Activated CD4-positive, CD25-positive, alpha-beta regulatory T cell treated with anti-CD3 and anti-CD28 coated beads, Interleukin-2, amount 50 U/mL, for 24 hours (primary cell): Measurements from ENCODE around the gene ISOC2.

Experiments used
- ATAC-seq, 2 donors: fragments of 150-1000 bp; cut with Tn5 transposase; one replicate each; pipeline ENCODE4 v1.10.0; 2021; ENCODE audit warnings: mild to moderate bottlenecking in 1 of 2, moderate library complexity in 1 of 2

Gene ISOC2

DNA sequence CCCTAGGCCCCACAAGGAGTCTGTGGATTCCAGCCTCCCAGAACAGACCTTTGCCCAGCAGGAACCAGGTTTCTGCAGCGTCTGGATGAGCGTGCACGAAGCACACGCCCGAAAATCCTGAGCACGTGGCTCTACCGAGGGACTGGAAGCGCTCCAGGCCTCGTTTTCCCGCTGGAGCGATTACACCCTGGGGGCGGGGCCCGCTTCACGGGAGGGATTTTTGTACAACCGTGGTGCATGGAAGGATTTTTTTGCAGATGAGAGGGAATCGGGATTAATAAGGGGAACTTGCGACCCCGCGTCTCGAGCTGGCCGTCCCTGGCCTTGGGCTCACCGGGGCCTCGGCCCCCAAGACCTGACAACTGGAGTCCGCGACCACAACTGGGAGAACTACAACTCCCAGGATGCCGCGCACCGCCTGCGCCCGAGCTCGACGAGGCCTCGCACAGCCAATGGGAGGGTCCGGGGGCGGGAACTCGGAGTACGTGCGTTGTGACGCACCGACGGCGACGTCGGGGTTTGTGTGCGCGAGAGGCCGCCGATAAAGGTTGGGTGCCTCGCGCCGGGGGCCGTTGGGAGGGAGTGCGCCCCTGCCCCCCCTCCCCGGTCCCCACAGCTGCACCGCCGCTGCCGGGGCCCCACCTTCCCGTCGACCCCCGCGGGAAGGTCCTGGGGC lies 14.8 kb upstream of the ISOC2 start, which contains the start of gene ZNF628:
Gene ZNF628, plus strand, starts transcription at position 518 of the 676 bp plus-strand sequence. CDS start 3,294 bp downstream, outside the sequence.
- peak; percentile 97 to 98 for ATAC-seq

GRCh38 chr19:55474269-55475265 lies 13.1 kb upstream of the ISOC2 start:
- no peak for ATAC-seq

DNA sequence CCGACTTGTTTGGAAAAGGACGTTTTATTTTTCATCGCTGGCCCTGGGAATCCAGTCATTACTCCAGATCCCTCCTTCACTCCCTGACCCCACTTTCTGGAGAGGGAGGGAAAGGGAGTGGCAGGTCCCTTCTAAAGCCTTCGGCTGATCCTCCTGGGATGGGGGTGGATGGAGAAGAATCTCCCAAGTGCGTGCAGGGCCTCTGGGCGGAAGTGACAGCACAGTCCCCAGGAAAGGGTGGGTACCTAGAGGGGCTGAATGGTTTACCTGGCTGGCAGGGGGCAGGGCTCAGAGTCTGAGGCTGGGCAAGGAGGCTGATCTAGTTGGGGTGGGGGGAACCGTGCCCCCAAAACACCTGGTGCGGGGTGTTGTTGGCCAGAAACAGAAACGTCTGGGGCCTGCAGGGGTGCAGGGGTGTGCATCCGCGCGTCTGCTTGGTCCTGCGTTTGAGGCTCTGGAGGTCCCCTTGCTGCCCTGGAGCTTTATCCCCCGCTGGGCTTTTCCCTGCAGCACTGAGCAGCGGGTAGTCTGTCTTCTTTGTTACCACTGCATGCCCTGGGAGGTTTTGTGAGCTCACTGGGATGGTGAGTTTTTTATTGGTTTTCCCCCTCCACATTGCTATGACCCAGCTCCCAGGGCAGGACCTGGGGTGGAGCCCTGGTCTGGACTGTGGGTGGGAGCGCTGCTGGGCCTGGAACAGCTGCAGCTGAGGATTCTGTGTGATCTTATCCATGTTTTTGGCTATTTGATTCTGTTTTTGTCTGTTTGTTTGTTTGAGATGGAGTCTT lies 12.0 kb upstream of the ISOC2 start:
- ATAC-seq = no peak

DNA sequence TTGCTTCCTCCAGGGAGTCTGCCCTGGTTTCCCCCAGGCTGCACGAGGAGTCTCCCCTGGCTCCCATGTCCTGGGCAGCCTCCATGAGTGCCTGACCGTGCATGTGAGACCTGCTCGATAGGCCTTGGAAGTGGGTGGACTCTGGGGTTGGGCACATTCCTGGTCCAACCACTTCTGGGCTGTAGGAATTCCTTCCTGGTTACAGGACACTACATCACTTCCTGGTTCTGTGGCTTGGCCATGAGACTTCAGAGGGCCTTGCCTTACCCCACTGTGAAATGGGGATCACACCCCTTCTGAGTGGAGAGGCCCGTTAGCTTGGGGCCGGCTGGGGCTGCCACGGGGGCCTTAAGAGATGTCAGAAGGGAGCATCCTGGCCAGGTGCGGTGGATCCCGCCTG lies 11.0 kb upstream of the ISOC2 start:
- no peak for ATAC-seq

GRCh38 chr19:55471266-55471665 lies 9.8 kb upstream of the ISOC2 start:
- no peak for ATAC-seq

DNA sequence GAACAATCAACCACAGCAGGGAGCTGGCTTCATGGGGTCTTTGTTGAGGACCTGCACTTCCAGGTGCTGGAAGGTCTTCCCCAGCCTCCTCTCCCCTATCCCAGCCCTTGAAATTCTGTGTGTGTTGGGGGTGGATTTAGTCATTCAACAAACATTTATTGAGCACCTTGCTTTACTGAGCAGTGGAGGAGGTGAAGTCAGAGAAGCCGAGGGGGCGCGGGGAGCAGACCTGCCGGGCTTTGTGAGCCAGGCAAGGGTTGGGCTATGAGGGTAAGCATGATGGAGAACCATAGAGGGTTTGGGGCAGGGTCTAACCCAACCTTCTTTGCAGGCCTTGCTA lies 6.6 kb upstream of the ISOC2 start:
- no peak for ATAC-seq

- ATAC-seq = peak; percentile 80 to 86
Observed at GRCh38 chr19:55467236-55468053, 6.0 kb upstream of the ISOC2 start.

- no peak for ATAC-seq
Observed at GRCh38 chr19:55466241-55466614, 4.8 kb upstream of the ISOC2 start.

- ATAC-seq = no peak
Observed at GRCh38 chr19:55465460-55466240, 4.2 kb upstream of the ISOC2 start.

GRCh38 chr19:55464662-55465054 lies 3.2 kb upstream of the ISOC2 start, which contains the start of gene C19orf85:
C19orf85 (minus strand) TSS chr19:55464751; CDS start chr19:55464554, 197 bp downstream.
- ATAC-seq = no peak

DNA sequence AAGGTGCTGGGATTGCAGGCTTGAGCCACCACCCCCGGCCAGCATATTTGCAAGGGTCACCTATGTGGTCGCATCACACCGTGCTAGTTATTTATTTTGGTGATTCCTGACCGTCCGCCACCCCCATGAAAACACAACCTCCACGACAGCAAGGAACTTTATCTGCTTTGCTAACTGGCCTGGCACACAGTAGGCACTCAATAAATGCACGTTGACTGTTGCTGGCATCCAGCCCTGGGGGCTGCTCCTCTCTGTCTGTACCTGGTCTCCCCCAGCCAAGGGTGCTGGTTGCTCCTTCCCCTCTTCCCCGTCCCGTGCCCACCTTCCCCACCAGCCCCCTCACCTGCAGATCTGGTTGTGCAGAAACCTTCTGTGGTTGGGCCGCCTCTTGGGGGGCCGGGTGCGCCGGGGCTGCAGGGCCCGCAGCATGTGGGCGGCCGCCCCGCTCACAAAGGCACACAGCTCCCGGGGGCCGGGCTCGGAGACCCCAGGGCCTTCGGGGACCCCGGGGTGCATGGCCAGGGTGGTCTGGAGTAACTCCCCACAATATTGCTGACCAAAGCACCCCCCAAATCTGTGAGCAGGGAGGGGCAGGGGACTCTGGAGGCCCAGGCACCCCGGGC lies 2.7 kb upstream of the ISOC2 start:
- no peak for ATAC-seq

GRCh38 chr19:55463583-55464031 lies 2.2 kb upstream of the ISOC2 start:
- no peak for ATAC-seq

DNA sequence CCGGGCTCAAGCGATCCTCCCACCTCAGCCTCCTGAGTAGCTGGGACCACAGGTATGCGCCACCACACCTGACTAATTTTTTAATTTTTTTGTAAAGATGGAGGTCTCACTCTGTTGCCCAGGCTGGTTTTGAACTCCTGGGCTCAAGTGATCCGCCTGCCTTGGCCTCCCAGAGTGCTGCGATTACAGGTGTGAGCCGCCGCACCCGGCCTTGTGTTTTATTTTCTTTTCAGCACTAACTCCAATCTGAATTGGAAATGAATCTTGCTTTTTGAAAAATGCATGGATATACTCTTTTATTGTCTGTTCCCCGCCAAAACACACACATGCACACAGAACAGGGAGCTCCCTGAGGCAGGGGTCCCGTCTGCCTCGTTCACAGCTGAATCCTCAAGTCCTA lies 1.3 kb upstream of the ISOC2 start:
- no peak for ATAC-seq

GRCh38 chr19:55461974-55462626 lies 658 bp upstream of the ISOC2 start:
- ATAC-seq = no peak

GRCh38 chr19:55460670-55461258 lies 678 bp downstream of the ISOC2 start:
- ATAC-seq = no peak

DNA sequence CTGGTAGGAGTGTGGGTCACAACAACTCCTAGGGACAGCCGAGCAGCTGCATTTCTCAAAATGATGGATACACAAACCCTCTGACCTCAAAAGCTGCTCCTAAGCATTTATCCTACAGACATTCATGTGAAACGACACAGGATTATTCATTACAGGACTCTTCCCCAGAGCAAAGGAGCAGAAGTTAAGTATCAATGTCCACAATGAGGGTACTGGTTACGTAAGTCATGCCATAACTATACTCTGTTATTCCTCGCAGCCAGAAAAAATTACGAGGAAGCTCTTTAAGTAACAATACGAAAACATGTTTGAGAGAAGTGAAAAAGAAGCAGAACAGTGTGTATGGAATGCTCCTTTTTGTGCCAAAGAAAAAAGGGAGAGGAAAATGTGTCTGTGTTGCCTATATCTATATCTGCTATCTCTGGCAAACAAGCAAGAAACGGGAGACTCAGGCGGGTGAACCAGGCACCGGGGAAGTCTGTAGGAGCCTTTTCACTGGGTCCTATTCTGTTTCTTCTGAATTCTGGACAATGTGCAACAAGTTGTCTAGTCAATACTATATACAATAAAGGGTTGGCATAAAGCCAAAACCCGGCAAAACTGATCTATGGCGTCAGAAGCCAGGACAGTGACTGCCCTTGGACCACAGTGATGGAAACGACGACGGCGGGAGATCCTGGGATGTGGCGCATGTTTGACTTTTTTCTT lies 1.3 kb downstream of the ISOC2 start:
- no peak for ATAC-seq

- no peak for ATAC-seq
Observed at GRCh38 chr19:55459551-55459949, 1.9 kb downstream of the ISOC2 start.

- ATAC-seq = no peak
Observed at GRCh38 chr19:55457683-55458457, 3.6 kb downstream of the ISOC2 start.
